Large intestine (tissue), 3 donors: ENCODE data around the gene HSD17B8. TPM values are rescaled to one million over a fixed set of nuclear protein-coding genes. Genes with fewer than 3 reads are reported as not detected.

ENCODE experiments used
- DNase-seq, 2 donors: peaks; one replicate each; pipeline versions ENCODE4 v3.0.0 to v3.0.0-alpha.2; 2013
- H3K27ac ChIP-seq: one replicate; pipeline ENCODE4 v1.5.1; 2013; ENCODE audit warnings: low read length
- H3K27me3 ChIP-seq: 2 replicates; pipeline ENCODE4 v1.6.1; 2013; ENCODE audit warnings: low read length; ENCODE audit not compliant: control insufficient read depth, insufficient read depth
- H3K36me3 ChIP-seq: 2 replicates; pipeline ENCODE4 v1.6.1; 2013; ENCODE audit warnings: low read length; ENCODE audit not compliant: control insufficient read depth, insufficient read depth
- H3K4me1 ChIP-seq: one replicate; pipeline ENCODE4 v1.6.1; 2013; ENCODE audit warnings: low read length; ENCODE audit not compliant: control insufficient read depth, insufficient read depth
- H3K4me3 ChIP-seq: one replicate; pipeline ENCODE4 v1.5.1; 2013; ENCODE audit warnings: low read length
- H3K9me3 ChIP-seq: one replicate; pipeline ENCODE4 v1.6.1; 2013; ENCODE audit warnings: mild to moderate bottlenecking, low read depth, low read length, moderate library complexity; ENCODE audit not compliant: control insufficient read depth
- WGBS: methylation state at CpG from one replicate; pipeline ENCODE4 v1.1.5; 2013; ENCODE audit warnings: low lambda C conversion rate; ENCODE audit not compliant: insufficient coverage; 5-methylcytosine and 5-hydroxymethylcytosine counted together
- polyA plus RNA-seq: library from polyadenylated mRNA; unstranded; fragments of 120-200 nt; gene quantifications from one replicate; pipeline ENCODE4 v1.2.1, GENCODE V29; 2013

The HSD17B8 gene
- polyA plus RNA-seq, 1 donor = 35.9 TPM

GRCh38 chr6:33164665-33165373 is 39.6 kb upstream of the HSD17B8 start:
- DNase-seq = no peak
- 83% methylated on average over 1 of the region's 14 CpGs for whole genome bisulfite sequencing
- Histone ChIP-seq H3K4me3 (no peak overlapping the region), H3K4me1 (peaks cover 4% of the 10 kb centered on the region), H3K27me3 (no peaks in the 10 kb centered on the region), H3K9me3 (peaks cover 2% of the 10 kb centered on the region), H3K27ac (no peak overlapping the region), H3K36me3 (no peaks in the 10 kb centered on the region)

GRCh38 chr6:33165581-33166258 is 38.7 kb upstream of the HSD17B8 start:
- Histone ChIP-seq H3K4me1 (peaks cover 4% of the 10 kb centered on the region), H3K9me3 (peaks cover 2% of the 10 kb centered on the region), H3K27me3 (no peaks in the 10 kb centered on the region), H3K4me3 (no peak overlapping the region), H3K36me3 (no peaks in the 10 kb centered on the region), H3K27ac (no peak overlapping the region)
- no CpG with 5 or more reads among the region's 17 CpGs for WGBS
- no peak for DNase-seq

GRCh38 chr6:33166363-33166762 is 38.1 kb upstream of the HSD17B8 start:
- H3K4me1 ChIP-seq = peaks cover 4% of the 10 kb centered on the region
- H3K27ac ChIP-seq = no peak overlapping the region
- no peaks in the 10 kb centered on the region for H3K27me3 ChIP-seq
- no peaks in the 10 kb centered on the region for H3K36me3 ChIP-seq
- no peak overlapping the region for H3K4me3 ChIP-seq
- peaks cover 2% of the 10 kb centered on the region for H3K9me3 ChIP-seq
- WGBS = no CpG with 5 or more reads among the region's 6 CpGs
- DNase-seq = no peak

- Histone ChIP-seq H3K4me1 (peaks cover 2% of the 10 kb centered on the region), H3K27me3 (no peaks in the 10 kb centered on the region), H3K36me3 (no peaks in the 10 kb centered on the region), H3K27ac (no peak overlapping the region), H3K4me3 (no peak overlapping the region), H3K9me3 (peaks cover 2% of the 10 kb centered on the region)
- no peak for DNase-seq
- WGBS = no CpG with 5 or more reads among the region's 7 CpGs
Measured at GRCh38 chr6:33166811-33167210, 37.6 kb upstream of the HSD17B8 start.

- WGBS = no CpG with 5 or more reads among the region's 19 CpGs
Measured at GRCh38 chr6:33167374-33168283, 36.8 kb upstream of the HSD17B8 start.

GRCh38 chr6:33168284-33168601 is 36.2 kb upstream of the HSD17B8 start:
- Histone ChIP-seq H3K27me3 (no peaks in the 10 kb centered on the region), H3K9me3 (no peaks in the 10 kb centered on the region), H3K4me3 (no peak overlapping the region), H3K27ac (no peak overlapping the region), H3K4me1 (peaks cover 13% of the 10 kb centered on the region), H3K36me3 (no peaks in the 10 kb centered on the region)
- WGBS = no CpG with 5 or more reads among the region's 6 CpGs
- DNase-seq = no peak

More at GRCh38 chr6:33167374-33168283, 36.8 kb upstream of the HSD17B8 start:
- Histone ChIP-seq H3K4me3 (no peak overlapping the region), H3K36me3 (no peaks in the 10 kb centered on the region), H3K27ac (no peak overlapping the region), H3K4me1 (peaks cover 7% of the 10 kb centered on the region), H3K9me3 (no peaks in the 10 kb centered on the region), H3K27me3 (no peaks in the 10 kb centered on the region)
- no peak for DNase-seq

GRCh38 chr6:33168639-33169038 is 35.8 kb upstream of the HSD17B8 start:
- H3K4me3 ChIP-seq = no peak overlapping the region
- no CpG with 5 or more reads among the region's 5 CpGs for WGBS
- no peaks in the 10 kb centered on the region for H3K27me3 ChIP-seq
- no peak overlapping the region for H3K27ac ChIP-seq
- H3K36me3 ChIP-seq = no peaks in the 10 kb centered on the region
- no peak for DNase-seq
- no peaks in the 10 kb centered on the region for H3K9me3 ChIP-seq
- H3K4me1 ChIP-seq = peaks cover 17% of the 10 kb centered on the region

GRCh38 chr6:33169291-33170175 is 34.9 kb upstream of the HSD17B8 start:
- no CpG with 5 or more reads among the region's 10 CpGs for WGBS
- Histone ChIP-seq H3K36me3 (no peaks in the 10 kb centered on the region), H3K27ac (no peak overlapping the region), H3K9me3 (no peaks in the 10 kb centered on the region), H3K27me3 (no peaks in the 10 kb centered on the region), H3K4me1 (peaks cover 24% of the 10 kb centered on the region), H3K4me3 (no peak overlapping the region)
- DNase-seq = no peak

- Histone ChIP-seq H3K27me3 (no peaks in the 10 kb centered on the region), H3K36me3 (no peaks in the 10 kb centered on the region), H3K9me3 (no peaks in the 10 kb centered on the region), H3K27ac (no peak overlapping the region), H3K4me1 (peaks cover 24% of the 10 kb centered on the region), H3K4me3 (no peak overlapping the region)
- DNase-seq = peak in 1 of 2 donors; percentile 69
- whole genome bisulfite sequencing = no CpG with 5 or more reads among the region's 9 CpGs
Measured at GRCh38 chr6:33170176-33171015, 34.1 kb upstream of the HSD17B8 start.
